HG03457 (cell line): Measurements from ENCODE around the gene TRPC1.

Experiments used
- ATAC-seq: cut with Tn5 transposase; IDR thresholded peaks from one replicate; pipeline ENCODE4 v1.9.1; 2021; ENCODE audit warnings: moderate number of reproducible peaks; ENCODE audit not compliant: unreplicated experiment

The TRPC1 gene

GRCh38 chr3:142828703-142829305, 105.0 kb downstream of the TRPC1 start:
- peak; percentile 95 for ATAC-seq

DNA sequence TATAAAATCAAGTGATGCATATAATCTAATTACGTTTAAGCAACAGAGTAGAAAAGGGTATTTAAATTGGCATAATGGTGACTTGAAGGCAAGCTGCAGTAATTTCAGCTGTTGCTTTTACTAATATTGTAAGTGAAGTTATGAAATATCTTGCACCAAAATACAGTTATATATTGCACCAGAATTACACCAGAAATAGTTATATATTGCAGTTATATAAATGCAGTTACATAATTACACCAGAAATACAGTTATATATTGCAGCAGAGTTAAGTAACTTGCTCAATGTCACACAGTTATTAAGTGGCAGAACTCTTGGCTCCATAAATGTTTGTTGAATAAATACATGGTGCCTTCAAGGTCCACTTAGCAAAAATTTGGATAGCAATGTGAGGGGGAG, 113.7 kb downstream of the TRPC1 start:
- no peak for ATAC-seq

DNA sequence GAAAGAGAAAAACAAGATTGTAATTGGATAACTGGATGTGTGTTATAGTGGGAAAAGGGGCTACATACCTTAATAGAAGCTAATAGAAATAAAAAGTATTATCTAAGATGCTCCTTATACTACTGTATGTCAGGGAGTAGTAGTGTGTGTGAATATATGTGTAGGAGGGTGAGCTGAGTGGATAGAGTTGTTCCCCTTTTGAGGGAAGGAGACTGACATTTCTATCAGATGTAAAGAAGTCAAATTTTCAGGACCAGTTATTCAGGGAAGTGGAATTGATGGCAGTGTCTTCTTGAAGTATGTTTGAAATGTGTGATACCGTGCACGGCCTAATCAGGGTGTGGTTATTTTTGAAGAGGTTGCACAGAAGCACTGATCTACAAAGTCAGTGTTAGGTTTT, 116.0 kb downstream of the TRPC1 start:
- ATAC-seq: no peak

GRCh38 chr3:142844339-142844977, 120.6 kb downstream of the TRPC1 start:
- ATAC-seq: no peak

DNA sequence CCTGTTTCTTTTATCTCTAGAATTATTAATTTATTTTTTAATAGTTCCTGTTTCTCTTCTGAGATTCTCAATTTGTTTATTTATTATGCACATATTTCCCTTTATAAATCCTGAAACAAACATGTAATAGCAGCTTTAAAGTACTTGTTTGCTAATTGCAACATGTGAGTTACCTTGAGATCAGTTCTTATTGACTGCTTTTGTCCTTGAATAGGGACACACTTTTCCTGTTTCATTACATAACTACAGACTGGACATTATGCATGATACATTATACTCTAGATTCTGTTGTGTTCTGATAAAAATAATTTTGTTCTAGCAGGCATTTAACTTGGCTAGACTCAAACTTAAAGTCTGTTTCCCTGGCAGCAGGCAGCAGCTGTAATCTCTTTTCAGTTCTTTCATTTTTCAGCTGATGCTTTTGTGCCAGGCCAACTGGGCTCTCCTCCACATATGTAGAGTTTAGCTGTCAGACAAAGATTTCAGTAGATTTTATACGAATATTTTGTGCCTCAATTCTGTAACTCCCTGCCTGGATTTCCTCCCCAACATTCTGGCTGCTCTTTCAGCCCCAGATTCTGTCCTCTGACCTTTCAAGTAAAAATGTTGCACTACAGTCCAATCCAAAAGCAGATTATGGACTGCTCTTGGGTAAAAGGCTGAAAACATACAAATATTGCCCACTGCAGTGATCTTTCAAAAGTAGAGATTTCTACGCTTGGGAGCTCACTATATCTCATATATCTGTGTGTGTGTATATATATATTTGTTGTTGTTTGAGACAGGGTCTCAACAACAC, 123.1 kb downstream of the TRPC1 start:
- no peak for ATAC-seq

- ATAC-seq: no peak
Observed at GRCh38 chr3:142849148-142849547, 125.3 kb downstream of the TRPC1 start.

GRCh38 chr3:142850395-142851023, 126.7 kb downstream of the TRPC1 start:
- ATAC-seq: no peak

DNA sequence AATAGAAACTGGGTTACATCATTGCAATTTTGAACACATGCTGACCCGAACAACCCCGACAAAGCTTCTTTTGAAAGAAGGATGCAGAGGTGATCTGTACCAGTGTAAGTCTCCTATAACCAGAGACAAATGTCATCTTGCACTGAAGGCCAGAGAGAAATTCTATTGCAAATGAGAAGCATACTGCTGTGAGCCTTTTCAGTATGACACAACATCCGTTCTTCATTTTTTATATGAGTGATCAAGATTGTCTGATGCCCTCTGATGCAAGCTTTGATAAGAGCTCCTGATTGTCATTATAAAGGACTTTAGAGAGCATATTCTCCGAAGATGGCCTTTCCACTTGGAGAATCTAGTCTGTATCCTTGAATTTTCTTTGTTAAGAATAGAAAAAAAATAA, 128.2 kb downstream of the TRPC1 start:
- no peak for ATAC-seq

DNA sequence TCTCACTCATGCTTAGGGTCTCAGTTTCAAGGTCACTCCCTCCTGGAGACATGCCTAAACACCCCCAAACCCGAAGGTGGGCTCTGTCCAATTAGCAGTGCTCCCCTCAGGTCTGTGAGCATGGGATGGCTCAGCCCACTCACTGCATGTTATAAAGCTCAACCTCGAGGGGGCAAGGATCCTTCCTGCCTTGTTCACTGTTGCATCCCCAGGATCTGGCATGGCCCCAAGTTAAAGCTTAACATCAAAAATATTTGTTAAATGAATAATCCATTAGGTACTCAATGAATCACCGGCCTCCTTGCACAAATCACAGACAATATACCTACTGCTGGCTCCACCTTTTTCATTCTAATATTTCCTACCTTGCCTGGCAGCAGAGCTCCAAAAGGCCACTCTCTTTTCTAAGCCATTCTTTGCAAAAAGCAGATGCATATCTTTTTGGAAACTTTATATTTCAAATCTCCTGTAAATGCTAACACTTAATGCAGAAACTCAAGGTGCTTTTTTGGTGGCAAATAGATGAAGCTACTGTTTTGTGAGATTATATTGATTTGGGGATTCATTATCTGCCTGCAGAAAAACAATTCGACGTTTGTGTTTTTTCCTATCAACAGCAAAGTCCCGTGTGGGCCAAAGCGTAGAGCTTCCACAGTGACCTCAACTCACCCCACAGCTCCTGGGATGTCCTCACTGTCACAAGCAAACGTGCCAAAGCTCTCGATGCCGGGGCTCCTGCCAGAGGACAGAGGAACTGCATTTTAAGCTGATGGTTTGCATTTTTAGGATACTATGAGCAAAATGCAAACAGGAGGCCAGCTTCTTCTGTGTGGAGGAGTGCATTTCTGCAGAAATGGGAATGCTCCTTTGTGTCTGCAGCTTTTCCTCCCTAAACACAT, 129.7 kb downstream of the TRPC1 start:
- no peak for ATAC-seq

- ATAC-seq: no peak
Observed at GRCh38 chr3:142857056-142857455, 133.2 kb downstream of the TRPC1 start.
